OCI-M2 (cell line): Measurements from ENCODE around the gene ZNF48.

Experiments used
- DNase-seq: peaks from one replicate; lab custom pipeline; 2025; ENCODE audit not compliant: unreplicated experiment; lab: John Stamatoyannopoulos, UW

ZNF48 gene

DNA sequence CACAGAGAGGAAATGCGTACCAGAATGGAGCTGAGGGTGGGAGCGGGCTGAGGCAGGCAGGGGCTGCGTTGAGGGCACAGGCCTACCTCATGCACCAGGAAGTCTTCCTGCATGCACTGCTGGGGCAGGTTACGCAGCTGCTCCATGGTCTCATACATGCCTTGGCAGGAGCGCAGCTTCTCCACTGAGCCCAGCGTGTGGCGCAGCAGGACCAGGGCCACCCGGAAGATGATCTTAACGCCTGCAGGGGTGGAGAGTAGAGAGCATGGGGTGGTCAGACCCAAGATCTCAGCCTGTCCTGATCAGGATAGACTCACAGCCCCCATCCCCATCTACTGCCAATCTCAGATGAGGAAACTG, 36.7 kb upstream of the ZNF48 start:
- DNase-seq: no peak

GRCh38 chr16:30358990-30359870, 36.0 kb upstream of the ZNF48 start:
- DNase-seq: no peak

DNA sequence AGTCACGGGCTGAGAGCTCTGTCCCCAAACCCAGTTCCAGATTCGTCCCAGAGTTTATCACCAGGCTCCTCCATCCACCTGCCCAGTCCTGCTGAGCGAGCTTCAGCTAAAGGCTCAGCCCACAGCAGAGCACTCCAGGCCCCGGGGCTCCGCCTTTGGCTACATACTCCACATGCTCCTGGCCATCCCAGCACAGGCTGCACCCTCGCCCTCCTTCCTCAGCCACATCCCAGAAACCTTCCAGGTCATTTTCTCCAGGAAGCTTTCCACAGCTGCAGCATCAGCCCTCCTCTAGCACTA, 35.4 kb upstream of the ZNF48 start:
- no peak for DNase-seq

GRCh38 chr16:30361180-30361579, 34.0 kb upstream of the ZNF48 start:
- DNase-seq: no peak

DNA sequence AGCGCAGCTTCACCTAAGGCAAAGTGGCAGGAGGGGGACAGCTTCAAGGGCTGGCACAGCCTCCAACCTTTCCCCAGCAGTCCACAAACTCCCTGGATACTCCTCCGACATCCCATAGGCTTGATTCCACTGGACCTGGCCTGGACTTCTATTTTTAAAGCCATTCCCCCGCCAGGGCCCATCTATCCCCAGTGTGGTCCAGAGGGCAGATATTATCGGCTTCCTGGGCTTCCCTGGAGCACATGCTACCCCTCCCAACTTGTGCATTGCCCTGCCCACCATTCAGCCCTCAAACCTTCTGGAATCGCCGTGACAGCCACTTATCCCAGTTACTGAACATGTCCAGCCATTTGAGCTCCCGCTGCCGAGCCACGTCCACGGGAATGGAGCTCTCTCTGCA, 30.0 kb upstream of the ZNF48 start:
- no peak for DNase-seq

GRCh38 chr16:30366511-30366910, 28.7 kb upstream of the ZNF48 start:
- no peak for DNase-seq

DNA sequence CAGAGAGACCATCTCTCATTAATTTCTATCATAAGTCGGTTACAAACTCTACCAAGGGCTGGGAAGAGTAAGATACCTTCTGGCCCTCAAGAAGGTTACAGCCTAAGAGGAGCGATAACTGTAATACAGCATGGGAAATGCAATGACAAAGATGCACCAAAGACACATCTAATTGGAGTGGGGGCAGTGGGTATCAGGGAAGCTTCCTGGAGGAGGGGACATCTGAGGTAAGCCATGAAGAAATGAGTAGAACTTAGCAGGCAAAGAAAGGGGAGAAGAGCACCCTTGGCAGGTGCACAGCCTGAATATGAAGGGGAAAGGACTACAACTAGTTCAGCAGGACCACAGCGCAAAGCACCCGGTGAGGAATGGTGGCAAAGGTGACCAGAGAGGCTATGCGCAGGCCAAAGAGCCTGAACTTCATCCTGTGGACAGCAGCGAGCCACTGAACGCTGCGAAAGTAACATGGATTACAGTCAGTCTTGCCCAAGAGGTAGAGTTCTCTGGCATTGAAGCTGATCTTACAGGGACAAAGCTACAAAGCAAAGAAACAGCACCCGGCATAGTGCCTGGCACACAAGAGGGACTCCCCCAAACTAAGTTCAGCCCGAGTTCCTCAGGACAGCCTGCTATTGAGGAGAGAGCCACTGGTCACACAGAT, 27.7 kb upstream of the ZNF48 start:
- DNase-seq: no peak

- no peak for DNase-seq
Measured at GRCh38 chr16:30368122-30368791, 27.0 kb upstream of the ZNF48 start.

DNA sequence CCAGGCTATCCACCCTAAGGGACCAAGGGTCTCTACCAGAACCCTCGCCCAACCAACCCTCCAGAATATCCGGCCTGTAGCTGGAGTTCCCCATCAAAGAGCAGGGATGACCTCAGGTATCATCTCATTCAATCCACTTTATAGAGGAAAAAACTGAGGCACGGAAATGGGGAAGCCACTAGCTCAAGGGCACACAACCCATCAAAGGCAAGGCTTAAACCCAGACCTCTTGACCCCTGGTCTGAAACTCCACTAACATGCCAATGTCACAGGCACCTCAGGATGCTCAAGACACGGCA, 26.5 kb upstream of the ZNF48 start:
- DNase-seq: no peak

DNA sequence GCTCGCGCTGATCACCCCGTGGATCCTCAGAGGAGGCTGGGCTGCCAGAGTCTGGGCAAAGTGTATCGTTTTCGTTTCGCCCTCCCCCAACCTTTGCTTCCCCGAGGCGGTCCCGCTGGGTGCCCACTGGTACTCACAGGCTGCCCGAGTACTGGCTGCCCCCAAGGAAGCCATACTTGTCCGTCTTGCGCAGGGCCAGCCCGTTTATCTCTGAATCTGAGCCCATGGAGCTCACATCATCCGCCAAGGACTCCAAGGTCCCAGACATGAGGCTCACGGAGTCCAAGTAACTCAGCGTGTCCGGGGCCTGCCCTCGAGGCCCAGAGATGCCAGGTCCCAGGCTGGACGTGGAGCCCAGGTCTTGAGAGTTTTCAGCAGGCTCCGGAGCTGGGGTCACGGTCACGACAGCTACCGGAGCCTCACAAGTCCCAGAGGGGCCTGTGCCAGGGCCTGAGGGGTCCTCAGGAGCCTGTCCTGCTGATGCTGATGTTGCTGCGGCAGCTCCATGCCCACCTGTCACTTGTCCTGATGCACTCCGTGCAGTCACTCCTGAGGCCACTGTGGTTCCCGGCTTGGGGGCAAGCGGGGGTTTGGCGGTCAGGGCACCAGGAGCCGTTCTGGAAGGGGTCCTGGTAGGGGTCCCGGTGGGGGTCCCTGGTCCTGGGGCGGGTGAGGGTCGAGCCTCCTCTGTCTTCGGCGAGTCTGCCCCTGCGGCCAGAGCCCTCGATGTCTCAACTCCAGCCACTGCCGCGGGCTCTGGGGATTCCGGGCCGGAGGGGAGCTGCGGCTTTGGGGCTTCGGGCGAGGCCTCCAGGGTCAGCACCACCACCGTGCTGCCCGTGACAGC, 25.9 kb upstream of the ZNF48 start:
- no peak for DNase-seq

- no peak for DNase-seq
Measured at GRCh38 chr16:30369938-30370455, 25.2 kb upstream of the ZNF48 start.

GRCh38 chr16:30370456-30371247, 24.6 kb upstream of the ZNF48 start, which contains the start of gene TBC1D10B:
Gene TBC1D10B, minus strand, starts transcription at chr16:30370494. Its CDS starts 311 bp downstream, at chr16:30370183.
- DNase-seq: peak; percentile 98

- no peak for DNase-seq
Measured at GRCh38 chr16:30371248-30371816, 23.9 kb upstream of the ZNF48 start.

DNA sequence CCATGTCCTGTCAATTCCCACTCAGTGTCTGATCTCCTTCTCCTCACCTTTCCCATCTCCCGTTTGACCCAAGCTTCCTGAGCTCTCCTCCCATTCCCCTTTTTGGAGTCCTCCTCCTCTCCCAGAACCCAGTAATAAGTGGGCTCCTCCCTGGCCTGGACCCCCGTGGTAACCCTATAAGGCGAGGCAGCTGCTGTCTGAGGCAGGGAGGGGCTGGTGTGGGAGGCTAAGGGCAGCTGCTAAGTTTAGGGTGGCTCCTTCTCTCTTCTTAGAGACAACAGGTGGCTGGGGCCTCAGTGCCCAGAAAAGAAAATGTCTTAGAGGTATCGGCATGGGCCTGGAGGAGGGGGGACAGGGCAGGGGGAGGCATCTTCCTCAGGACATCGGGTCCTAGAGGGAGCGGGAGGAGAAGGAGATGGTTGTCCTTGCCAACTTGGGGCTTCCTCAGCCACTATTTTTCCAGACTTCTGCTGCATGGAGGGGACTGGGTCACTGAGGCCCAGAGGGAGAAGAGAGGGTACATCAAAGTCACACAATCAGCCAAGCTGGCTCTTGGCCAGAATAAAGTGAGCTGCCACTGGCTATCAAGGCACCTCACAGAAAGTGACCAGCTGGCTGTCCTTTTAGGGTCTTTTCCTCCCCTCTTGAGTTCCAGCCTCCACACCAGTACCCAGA, 23.0 kb upstream of the ZNF48 start:
- DNase-seq: no peak

DNA sequence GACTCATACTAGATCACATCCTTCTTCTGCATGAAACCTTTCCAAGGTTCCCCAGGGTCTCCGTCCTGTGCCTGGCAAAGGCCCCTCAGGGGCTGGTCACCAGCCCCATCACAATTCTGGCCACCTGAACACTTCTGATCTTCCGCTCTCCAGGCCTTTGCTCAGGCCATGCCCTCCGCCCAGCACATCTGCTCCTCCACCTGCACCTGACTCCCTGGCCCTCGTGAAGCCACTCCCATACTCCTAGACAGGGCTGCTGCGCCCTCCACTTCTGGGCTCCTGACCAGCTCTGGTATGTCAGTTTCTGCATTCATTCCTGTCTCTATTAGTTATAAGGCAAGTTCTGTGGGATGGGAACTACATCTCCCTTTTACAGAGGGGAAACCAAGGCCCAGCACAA, 22.5 kb upstream of the ZNF48 start:
- DNase-seq: no peak

GRCh38 chr16:30374538-30374937, 20.7 kb upstream of the ZNF48 start, which contains the start of gene MYL11:
Gene MYL11, plus strand, starts transcription at chr16:30374802. Its CDS starts 56 bp downstream, at chr16:30374858.
- DNase-seq: no peak

- no peak for DNase-seq
Measured at GRCh38 chr16:30375864-30376263, 19.4 kb upstream of the ZNF48 start.

- no peak for DNase-seq
Measured at GRCh38 chr16:30376461-30376902, 18.7 kb upstream of the ZNF48 start.

DNA sequence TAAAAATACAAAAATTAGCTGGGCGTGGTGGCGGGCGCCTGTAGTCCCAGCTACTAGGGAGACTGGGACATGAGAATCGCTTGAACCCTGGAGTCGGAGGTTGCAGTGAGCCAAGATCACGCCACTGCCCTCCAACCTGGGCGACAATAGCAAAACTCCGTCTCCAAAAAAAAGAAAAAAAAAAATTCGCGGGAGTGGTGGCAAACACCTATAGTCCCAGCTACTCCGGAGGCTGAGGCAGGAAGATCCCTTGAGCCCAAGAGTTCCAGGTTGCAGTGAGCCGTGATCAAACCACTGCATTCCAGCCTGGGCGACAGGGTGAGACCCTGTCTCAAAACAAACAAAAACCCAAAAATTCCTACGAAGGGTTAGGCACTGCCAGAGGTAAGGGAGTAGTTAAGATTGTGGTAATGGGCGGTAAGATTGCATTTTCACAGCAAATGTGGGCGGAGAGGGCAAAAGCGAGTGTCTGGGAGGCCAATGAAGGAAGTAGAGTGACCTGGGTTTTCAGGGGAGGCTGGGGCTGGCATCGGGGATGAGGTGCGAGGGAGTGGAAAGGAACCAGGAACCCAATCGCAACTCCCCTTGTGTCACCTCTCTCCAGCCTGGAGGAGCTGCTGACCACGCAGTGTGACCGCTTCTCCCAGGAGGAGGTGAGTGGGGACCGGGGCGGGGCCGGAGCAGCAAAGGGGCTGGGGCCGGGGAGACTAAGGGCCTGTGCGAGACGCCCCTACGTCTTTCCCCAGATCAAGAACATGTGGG, 18.0 kb upstream of the ZNF48 start:
- no peak for DNase-seq
